HG02885 (cell line): ENCODE results near the gene CARHSP1.
"Not testable (repeated sequence)": the region's sequence is repeated elsewhere in the genome, so short reads cannot be mapped to it uniquely, and the experiment has no call there.

Experiments used
- ATAC-seq: cut with Tn5 transposase; IDR thresholded peaks from one replicate; pipeline ENCODE4 v1.9.1; 2021; ENCODE audit warnings: mild to moderate bottlenecking; ENCODE audit not compliant: unreplicated experiment, poor library complexity

The CARHSP1 gene

DNA sequence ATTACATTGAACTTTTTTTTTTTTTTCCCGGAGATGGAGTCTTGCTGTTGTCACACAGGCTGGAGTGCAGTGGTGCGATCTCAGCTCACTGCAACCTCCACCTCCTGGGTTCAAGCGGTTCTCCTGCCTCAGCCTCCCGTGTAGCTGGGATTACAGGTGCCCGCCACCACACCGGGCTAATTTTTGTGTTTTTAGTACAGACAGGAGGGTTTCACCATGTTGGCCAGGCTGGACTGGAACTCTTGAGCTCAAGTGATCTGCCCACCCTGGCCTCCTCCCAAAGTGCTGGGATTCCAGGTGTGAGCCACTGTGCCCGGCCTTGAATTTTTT is 5.0 kb upstream of the CARHSP1 start:
- ATAC-seq, result not testable (repeated sequence)

DNA sequence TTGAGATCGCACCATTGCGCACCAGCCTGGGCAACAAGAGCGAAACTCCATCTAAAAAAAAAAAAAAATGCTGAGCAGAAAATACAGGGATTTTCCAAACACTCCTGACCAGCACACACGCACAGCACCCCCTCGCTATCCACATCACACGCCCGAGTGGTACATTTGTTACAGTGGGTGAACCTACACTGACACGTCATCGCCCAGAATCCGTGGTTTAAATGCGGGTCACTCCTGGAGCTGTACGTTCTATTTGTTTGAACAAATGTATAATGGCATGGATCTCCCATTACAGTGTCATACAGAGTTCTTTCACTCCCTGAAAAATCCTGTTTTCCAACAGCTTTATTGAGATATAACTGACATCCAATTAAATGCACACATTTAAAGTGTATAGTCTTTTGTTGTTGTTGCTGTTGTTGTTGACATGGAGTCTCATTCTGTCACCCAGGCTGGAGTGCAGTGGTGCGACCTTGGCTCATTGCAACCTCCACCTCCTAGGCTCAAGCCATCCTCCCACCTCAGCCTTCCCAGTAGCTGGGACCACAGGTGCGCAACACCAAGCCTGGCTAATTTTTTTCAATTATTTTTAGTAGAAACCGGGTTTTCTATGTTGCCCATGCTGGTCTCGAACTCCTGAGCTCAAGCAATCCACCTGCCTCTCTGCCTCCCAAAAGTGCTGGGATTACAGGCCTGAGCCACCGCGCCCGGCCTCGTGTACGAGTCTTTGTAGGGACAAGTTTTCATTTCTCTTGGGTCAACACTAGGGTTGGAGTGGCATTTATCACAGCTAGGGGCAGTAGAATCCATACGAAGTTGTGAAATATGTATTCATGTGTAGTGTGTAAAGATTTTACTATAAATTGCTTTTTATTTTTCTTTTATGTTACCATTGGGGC is 4.4 kb upstream of the CARHSP1 start:
- ATAC-seq, result no peak

DNA sequence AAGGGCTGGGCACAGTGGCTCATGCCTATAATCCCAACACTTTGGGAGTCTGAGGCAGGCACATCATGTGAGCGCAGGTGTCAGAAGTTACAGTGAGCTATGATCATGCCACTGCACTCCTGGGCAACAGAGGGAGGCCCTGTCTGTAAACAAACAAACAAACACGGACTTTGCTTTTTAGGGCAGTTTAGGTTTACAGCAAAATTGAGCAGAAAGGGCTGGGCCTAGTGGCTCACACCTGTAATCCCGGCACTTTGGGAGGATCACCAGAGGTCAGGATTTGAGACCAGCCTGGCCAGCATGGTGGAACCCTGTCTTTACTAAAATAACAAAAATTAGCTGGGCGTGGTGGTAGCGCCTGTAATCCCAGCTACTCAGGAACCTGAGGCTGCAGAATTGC is 3.3 kb upstream of the CARHSP1 start:
- no peak for ATAC-seq

DNA sequence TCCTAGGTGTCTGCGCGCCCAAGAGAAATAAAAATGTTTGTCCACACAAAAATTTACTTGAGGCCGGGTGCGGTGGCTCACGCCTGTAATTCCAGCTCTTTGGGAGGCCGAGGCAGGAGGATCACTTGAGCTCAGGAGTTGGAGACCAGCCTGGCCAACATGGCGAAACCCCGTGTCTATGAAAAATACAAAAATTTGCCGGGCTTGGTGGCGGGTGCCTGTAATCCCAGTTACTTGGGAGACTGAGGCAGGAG is 1.1 kb upstream of the CARHSP1 start:
- ATAC-seq, result not testable (repeated sequence)

DNA sequence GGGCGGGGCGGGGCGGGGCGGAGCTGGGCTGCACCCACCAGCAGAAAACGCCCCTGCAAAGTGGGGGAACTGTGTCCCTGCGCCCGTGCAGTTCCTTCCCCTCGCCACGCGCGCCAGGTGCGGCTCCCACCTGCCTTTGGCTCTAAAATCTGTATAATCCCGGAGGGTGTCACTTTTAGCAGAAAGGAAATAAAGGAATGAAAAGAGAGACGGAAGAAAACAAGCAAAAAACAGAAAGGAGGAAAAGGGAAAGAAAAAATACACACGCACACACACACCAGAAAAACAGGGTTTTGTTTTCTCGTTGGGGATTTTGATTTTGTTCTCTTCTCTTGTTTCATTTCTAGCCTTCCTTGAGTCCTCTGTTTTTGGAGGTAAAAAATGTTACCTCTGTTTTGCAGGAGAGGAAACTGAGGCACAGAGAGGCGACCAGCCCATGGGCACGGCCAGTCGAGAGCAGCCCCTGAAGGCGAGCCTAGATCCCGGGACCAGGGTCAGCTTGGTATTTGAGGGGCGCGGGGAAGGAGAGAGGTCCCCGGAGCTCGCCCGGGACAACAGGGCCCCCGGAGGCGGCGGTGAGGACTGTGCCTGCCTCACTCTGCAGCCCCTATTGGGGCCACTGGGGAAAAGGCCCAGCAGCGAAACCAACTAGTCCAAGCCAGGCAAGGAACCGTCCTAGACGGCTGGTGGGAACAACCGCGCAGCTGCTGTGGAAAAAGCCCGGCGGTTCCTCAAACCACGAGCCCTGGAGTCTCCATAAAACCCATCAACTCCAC is 594 bp upstream of the CARHSP1 start:
- no peak for ATAC-seq

DNA sequence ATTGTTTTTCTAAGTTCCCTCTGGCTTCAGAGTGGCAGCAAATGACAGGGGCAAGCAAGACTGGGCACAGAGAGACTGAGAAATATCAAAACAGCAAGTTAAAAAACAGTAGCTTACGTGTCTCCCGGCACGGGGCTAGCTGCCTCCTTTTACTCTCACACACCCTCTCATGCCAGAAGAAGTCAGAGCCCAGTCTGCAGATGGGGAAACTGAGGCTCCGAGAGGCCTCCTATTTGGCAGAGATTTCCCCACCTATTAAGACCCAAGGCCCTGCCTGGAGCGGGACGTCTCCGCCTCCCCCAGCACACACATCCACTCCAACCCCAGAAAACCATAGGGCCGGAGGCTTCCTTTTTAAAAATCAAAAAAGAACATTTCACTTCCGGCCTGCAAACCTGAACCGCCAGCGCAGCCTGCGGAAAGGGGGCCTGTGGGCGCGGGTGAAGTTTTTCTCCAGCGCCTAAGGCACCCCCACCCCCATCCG is 832 bp downstream of the CARHSP1 start:
- no peak for ATAC-seq

DNA sequence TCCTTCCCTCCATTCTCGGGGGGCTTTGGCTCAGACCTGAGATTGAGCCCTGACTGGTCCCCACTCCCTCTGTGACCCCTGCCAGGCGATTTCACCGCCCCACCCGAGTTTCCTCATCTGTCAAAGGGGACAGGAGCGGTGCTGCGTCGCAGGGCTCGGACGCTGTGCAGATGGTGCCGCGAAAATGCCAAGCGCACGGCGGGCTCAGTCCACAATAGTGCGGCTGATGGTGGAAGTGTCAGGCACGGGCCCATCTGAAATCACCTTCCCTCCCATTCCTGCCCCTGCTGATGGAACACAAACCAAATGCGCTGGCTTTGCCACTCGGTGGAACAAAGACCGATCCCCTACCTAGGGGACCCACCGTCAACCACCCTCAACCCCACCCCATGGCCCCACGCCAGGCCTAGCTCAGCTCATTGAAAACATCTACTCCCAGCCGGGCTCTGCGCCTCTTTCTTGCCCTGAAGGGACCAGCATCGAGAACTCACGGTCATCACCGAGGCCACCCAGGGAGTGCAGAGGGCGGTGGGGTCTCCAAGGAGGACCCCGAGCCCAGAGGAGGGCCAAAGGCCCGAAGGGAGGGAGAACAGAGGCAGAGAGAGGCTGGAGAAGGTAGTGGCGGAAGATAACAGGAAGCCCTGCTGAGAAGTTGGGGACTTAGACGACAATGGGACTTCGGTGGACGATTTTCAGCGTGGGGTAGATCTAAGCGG is 1.4 kb downstream of the CARHSP1 start:
- no peak for ATAC-seq

DNA sequence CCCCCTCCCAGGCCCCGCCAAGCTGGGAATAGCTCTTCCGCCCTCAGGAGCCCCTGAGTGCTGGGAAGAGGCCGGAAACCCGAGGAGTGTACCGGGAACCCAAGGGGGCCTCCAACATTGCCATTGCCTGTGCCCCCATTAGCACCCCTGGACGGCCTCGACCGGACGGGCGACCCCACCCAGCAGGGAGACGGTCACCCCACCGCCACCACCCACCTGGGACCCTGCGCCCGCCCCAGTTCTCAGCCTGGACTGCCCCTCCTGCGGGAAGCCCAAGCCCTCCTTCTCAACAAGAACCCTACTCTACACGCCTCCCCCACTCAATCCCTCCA is 2.0 kb downstream of the CARHSP1 start:
- ATAC-seq, result no peak

DNA sequence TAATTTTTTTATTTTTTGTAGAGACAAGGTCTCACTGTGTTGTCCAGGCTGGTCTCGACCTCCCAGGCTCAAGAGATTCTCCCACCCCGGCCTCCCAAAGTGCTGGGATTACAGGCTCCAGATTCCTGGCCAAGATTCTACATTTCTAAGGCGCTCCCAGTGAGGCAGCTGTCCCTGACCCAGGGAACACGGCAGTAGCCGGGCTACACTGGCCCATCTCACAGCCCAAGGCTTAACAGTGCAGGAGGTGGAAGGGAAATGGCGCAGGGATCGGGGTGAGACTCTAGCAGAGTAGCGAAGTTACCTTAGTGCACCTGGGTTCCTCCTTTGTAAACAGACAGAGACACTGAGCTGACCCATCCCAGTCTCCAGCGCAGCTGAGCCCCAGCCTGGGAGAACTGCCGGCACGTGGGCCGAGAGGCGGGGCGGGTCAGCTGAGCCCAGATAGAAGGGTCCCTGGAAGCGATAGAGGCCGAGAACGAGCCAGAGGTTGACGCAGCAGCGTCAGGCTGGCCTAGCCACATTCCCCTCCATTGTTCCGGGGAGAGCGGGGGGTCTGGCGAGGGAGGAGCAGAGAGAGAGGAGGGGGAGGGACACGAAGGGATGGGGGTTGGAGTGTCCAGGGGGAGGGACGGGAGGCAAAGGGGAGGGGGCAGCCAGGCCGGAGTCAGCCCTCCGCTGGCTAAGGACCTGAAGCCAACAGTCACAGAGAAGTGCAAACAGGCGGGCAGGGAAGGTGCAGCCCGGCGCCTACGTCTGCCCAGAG is 2.5 kb downstream of the CARHSP1 start:
- ATAC-seq, result no peak

DNA sequence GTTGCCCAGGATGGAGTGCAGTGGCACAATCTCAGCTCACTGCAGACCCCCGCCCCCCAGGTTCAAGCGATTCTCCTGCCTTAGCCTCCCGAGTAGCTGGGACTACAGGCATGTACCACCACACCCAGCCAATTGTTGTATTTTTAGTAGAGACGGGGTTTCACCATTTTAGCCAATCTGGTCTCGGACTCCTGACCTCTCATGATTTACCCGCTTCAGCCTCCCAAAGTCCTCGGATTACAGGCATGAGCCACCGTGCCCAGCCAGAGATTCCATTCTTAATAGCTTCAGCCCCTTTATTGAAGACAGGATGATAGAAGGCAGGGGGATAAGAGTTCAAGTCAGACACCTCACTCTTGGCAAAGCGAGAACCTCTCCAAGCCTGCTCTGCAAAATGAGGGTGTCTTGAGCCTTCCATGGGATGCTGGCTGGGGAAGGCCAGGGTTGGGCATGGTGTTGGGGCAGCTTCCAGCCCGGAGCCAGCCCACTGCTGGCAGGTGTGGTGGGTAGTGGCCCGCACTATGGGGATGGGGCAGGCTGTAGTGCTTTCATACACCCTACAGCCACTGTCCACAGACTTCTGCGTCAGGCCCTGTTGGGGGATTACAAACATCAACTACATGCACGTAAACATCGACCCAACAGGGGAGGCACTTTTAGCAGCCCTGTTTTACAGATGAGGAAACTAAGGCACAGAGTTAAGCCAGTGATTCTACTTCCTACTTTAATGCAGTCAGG is 3.5 kb downstream of the CARHSP1 start:
- no peak for ATAC-seq

DNA sequence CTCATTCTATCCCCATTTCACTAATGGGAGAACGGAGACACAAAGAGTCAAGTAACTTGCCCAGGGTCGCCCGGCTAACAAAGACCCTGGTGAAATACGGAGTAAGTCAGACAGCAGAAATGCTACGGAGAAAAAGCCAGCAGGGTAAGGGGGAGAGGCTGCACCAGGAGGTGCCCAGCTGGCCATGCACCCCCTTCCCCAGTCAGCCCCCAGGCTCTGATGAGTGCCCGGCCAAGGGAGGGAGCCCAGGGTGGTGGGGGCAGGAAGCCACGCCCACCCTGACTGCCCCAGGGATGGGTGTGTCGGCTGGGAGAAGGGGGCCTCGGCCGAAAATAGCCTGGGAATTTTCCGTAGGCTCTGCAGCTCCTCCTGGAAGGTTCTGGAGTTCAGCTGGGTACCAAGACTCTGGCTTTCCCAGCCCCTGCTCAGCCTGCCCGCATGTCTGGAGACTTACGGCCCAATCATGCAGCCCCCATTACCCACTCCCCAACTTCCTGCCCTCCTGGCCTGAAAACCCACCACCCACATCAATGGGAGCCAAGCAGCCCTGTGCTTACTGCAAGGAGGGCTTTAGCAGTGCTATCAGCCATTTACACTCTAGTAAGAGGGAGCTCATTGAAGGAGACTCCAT is 4.2 kb downstream of the CARHSP1 start:
- no peak for ATAC-seq

DNA sequence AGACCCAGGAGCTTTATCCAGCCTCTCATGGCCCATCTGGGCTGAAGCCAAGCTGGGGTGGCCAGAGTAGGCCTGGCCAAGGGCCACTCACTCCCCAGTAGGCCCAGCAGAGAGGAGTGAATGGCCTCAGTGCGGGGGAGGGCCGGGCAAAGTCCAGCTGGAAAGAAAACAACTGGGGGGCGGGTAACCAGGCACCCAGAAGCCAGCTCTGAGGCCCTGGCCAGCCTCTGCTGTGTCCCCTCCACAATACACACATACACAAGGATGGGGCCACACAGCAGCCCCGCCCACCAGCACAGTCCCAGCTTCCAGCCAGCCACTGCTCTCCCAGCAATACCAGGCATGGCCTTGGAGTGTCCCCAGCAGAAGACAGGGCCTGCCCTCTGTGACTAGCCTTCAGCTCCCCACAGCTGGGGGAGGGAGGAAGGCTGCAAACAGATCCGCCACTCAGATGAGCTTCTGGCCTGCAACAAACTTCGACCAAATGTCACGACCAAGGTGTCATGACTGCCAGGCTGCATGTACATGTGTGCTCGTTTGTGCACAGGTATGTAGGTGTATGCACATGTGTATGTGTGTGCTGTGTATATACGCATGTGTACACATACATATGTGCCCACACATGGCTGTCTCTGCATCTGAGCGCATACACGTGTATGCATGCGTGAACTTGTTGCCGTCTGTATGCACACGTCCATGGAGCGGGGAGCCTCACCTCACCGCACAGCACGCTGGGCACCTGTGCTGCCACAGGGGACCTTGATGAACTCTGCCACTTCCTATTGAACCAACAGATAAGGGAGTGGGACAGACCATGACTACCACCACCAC is 5.0 kb downstream of the CARHSP1 start:
- ATAC-seq, result no peak

DNA sequence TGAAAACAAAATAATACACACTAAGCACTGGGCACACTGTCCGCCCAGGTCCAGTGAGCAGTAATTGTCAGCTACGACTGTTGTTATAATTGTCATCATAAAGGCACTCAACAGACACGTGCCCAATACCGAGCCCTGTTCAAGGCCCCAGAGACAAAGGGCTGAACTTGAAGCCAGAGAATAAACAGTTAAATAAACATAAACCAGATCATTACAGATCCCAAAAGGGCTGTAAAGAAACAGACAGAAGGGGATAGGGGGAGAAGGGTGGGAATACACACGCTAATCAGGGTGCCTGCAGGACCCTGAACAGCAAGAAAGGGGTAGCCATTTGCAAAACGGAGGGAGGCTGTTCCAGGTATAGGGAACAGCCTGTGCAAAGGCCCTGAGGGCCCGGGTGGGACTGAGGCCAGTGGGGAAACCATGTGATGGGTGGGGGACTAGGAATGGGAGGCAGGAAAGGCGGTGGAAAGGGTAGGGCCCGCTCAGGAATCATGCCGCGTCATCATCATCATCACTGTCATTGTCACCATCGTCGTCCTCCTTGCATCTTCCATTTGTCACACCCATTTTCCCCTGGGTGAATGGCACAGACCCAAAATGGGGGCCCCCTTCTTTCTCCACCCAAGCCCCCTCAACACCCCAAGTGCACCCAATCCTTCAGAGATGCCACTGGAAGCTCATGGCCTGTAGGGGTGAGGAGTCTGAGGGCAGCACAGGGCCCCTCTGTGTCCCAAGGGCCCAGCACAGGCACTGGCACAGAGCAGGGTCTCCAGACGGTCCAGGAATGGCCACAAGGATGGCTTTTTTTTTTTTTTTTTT is 6.3 kb downstream of the CARHSP1 start:
- no peak for ATAC-seq

DNA sequence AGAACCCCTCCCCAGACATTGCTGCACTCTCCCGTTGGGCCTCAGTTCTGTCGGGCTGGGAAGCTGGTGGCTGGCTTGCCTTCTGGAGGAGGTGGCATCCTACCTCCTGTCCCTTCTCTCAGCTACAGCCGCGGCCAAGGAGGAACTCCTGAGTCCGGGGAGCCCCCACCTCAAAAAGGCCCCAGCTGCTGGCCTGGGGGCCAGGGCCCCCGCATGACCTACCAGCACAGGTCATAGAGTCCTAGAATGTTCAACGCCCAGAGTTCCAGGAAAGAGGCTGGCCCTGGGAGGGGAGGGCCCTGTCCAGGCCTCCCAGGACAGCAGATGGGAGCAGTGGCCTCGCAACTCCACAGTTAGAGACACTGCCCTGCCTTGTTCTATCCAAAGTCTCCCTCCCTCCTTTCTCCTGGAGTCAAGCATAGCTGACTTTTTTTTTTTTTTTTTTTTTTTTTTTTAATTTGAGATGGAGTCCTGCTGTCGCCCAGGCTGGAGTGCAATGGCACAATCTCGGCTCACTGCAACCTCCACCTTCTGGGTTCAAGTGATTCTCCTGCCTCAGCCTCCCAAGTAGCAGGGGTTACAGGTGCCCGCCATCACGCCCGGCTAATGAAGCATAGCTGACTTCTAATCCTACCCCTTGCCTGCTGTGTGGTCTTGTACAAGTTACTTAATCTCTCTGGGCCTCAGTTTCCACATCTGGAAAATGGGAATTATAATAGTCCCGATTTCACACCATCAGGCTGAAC is 7.1 kb downstream of the CARHSP1 start:
- no peak for ATAC-seq

DNA sequence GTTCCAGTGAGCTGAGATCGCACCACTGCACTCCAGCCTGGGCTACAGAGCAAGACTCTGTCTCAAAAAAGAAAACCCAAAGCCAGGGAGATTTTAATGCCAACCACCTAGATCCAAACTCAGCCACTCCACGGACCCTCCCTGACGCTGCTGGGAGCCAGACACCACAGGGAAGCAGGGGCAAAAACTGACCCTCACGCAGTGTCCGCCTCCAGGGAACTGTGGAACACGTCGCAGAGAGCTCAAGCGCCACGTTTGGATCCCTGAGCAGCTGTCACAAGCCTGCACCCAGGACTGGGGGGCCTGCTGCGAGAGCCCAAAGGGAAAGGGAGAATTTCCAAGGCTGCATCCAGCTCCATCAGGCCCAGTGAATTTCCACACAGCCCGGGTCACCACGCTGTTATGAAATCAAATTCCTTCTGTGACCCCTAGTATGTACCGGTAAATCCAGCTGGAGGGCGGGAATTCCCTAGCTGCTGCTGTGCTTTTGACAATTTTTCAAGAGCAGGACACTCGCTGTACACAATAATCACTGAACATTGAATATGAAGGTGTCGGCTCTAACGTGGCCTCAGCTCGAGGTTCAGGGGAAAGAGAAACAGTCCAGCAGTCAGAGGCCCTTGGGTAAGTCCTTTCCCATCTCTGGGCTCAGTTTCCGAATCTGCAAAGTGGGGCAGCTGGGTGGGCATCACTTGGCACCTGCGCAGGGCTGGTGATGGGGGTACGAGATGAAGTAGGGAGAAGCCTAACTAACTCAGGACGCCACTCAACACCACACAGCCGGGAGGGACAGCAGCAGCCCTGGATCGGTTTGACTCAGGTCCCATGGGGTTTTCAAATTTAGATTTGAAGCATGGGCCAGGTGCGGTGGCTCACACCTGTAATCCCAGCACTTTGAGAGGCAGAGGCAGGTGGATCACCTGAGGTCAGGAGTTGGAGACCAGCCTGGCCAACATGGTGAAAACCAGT is 8.6 kb downstream of the CARHSP1 start:
- ATAC-seq, result no peak
